Effector CD8-positive, alpha-beta T cell (primary cell): ENCODE measurements around the gene ANKRD35.
"Not testable (repeated sequence)": the region's sequence is repeated elsewhere in the genome, so short reads cannot be mapped to it uniquely, and the experiment has no call there.

Experiments used
- DNase-seq: peaks from one replicate; lab custom pipeline; 2025; lab: John Stamatoyannopoulos, UW
- total RNA-seq, 4 experiments: gene quantifications; one replicate each; lab custom pipeline; 2026; lab: John Stamatoyannopoulos, UW

Gene ANKRD35
- total RNA-seq, result 0.12 to 0.58 (median 0.36) reads per million in 4 experiments

GRCh38 chr1:145885738-145886287, at the start of gene ANKRD35:
TSS of gene ANKRD35 (minus strand) at chr1:145885866. CDS start at chr1:145885758, 108 bp downstream.
- DNase-seq, result peak; percentile 76

DNA sequence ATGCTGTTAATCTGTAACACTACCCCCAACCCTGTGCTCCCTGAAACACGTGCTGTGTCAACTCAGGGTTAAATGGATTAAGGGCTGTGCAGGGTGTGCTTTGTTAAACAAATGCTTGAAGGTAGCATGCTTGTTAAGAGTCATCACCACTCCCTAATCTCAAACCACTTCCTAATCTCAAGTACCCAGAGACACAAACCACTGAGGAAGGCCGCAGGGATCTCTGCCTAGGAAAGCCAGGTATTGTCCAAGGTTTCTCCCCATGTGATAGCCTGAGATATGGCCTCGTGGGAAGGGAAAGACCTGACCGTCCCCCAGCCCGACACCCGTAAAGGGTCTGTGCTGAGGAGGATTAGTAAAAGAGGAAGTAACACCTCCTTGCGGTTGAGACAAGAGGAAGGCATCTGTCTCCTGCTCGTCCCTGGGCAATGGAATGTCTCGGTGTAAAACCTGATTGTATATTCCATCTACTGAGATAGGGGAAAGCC, 46.9 kb upstream of the ANKRD35 start:
- DNase-seq, result not testable (repeated sequence)

DNA sequence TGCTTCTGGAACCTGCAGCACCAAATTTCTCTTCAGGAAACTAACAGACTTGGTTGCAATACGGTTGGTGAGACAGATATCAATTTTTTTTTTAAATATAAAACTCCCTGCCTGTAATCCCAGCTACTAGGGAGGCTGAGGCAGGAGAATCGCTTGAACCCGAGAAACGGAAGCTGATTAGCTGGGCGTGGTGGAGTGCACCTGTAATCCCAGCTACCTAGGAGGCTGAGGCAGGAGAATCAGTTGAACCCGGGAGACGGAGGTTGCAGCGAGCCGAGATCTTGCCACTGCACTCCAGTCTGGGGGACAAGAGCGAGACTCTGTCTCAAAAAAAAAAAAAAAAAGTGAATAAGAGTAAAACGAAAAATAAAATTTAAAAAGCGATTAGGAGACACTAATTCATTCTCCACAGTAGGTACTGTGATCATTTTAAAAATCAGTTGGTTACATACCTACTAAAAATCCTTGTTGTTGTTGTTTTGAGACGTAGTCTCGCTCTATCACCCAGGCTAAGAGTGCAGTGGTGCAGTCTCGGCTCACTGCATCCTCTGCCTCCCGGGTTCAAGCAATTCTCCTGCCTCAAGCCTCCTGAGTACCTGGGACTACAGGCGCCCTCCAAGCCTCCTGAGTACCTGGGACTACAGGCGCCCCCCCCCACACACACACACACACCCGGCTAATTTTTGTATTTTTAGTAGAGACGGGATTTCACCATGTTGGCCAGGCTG, 42.4 kb upstream of the ANKRD35 start:
- DNase-seq, result no peak

DNA sequence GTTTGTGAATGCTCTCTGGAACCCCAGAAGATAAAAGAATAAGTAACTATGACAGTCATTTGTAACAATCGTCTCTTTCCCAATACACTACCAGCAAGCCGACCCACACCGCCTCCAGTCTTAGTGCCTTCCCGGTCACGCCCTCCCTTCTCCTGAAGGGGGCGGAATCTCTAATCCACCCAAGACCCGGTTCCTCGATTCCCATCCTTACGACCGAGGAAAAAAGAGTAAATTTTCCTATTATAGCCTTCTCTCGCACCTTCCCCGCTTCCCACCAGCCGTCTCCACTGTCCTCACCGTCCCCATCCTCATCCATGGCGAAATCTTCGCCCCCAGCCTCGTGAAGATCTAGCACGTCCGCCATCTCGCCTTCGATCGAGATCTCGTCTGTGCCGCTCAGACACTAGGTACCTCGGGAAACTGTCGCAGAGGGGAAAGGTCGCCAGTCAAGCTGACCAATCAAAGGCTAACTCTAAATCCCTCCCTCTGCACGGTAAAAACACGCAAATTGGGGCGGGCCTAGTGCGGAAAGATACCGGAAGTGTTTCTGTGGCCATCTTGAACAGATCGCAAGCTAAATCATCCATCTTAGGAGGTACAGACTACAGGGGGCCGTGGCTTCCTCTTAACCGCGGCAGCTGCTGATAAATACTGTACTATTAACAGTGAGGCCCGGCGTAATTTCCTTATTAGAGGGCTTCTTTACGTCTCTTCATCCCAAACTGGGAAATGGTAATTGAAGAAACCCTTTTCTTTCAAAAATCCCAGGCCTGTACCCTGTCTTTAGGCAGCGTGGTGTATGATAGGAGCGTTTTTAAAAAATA, 41.6 kb upstream of the ANKRD35 start, which contains the start of gene RBM8A:
Gene RBM8A (minus strand): TSS at position 422 of the 824 bp plus-strand sequence. CDS start 58 bp downstream, at position 364.
- peak; percentile 89 for DNase-seq

- no peak for DNase-seq
Observed at GRCh38 chr1:145926686-145927062, 41.0 kb upstream of the ANKRD35 start.

- no peak for DNase-seq
Observed at GRCh38 chr1:145922266-145922665, 36.6 kb upstream of the ANKRD35 start.

GRCh38 chr1:145920297-145920696, 34.6 kb upstream of the ANKRD35 start:
- not testable (repeated sequence) for DNase-seq

DNA sequence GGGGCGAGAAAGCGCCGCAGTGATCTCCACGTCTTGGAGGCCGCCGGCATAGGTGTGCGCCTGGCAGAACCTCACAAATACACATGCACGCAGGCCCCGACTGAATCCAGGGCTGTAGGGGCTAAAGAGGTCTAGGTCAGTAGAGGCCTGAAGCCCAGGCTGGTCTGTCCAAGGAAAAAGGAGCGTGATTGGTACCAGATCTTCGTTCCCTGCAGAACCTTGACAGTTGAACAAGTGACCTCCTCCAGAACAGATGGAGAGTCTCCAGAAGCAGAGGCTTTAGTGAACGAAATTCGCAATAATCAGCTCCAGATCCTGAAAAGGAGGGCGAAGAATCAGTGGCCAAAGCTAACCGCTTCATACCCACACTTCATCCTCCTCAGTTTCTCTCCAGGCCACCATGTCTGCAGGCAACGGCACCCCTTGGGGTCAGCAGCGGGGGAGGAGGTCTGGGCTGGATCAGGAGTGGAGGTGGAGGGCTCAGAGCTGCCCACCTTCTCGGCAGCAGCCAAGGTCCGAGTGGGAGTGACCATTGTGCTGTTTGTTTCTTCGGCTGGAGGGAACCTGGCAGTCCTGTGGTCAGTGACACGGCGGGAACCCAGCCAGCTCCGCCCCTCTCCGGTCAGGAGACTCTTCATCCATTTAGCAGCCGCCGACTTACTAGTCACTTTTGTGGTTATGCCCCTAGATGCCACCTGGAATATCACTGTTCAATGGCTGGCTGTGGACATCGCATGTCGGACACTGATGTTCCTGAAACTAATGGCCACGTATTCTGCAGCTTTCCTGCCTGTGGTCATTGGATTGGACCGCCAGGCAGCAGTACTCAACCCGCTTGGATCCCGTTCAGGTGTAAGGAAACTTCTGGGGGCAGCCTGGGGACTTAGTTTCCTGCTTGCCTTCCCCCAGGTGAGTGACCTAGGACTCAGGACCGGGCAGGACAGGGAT, 33.6 kb upstream of the ANKRD35 start:
- no peak for DNase-seq

DNA sequence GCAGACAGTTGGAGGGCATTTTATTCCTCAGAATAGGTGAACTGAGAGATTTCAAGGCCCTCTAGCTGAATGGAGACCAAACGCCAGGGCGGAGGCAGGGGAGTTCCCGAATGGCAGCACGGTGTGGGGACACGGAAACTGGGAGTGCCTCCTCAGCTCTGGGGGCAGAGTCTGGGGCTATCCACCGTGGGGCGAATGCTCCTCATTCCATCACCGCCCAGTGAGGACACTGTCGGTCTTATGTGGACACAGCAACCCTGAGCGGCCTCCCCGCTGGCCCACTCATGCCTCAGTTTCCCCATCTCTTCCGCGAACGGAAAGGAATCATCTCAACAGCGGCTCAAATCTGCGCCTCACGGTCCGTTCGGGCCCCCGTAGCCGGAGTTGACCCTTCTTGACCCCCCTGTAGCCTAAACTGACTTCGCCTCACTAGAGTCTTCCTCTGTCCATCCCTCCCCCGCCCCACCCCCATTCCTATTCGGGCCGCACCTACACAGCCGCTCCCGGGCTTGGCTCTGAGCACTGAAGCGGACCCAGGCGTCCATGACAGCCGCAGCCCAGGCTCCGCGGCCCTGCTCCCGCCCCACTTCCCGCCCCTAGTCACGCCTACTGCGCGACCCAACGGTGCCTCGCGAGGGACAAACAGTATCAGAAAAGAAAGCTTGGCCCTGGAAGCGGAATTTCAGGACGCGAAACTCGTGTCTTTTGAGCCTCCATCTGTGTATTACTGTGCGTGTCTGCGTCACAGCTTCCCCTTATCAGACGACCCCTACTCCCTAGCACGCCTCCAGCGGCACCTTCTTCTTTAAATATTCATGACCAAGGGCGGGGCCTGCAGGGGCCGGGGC, 32.7 kb upstream of the ANKRD35 start, which contains the start of gene PEX11B:
Gene PEX11B (minus strand): TSS at position 574 of the 848 bp plus-strand sequence. CDS start 29 bp downstream, at position 545.
- peak; percentile 97 for DNase-seq

- DNase-seq, result no peak
Observed at GRCh38 chr1:145917595-145917994, 31.9 kb upstream of the ANKRD35 start.

- DNase-seq, result no peak
Observed at GRCh38 chr1:145916745-145917144, 31.1 kb upstream of the ANKRD35 start.

GRCh38 chr1:145912128-145912641, 26.5 kb upstream of the ANKRD35 start:
- no peak for DNase-seq

GRCh38 chr1:145908653-145909052, 23.0 kb upstream of the ANKRD35 start:
- no peak for DNase-seq

- DNase-seq, result no peak
Observed at GRCh38 chr1:145906954-145907753, 21.5 kb upstream of the ANKRD35 start.

GRCh38 chr1:145901312-145902021, 15.8 kb upstream of the ANKRD35 start:
- DNase-seq, result no peak

GRCh38 chr1:145898756-145899155, 13.1 kb upstream of the ANKRD35 start:
- DNase-seq, result no peak

GRCh38 chr1:145897969-145898368, 12.3 kb upstream of the ANKRD35 start:
- no peak for DNase-seq

- no peak for DNase-seq
Observed at GRCh38 chr1:145895471-145895870, 9.8 kb upstream of the ANKRD35 start.
